HG03025 (cell line): ENCODE results near the gene PLXND1.
"Not testable (repeated sequence)": the region's sequence is repeated elsewhere in the genome, so short reads cannot be mapped to it uniquely, and the experiment has no call there.

Experiments used
- ATAC-seq: cut with Tn5 transposase; IDR thresholded peaks from one replicate; pipeline ENCODE4 v1.9.1; 2021; ENCODE audit warnings: mild to moderate bottlenecking, moderate library complexity; ENCODE audit not compliant: unreplicated experiment, low FRiP score

PLXND1 gene

DNA sequence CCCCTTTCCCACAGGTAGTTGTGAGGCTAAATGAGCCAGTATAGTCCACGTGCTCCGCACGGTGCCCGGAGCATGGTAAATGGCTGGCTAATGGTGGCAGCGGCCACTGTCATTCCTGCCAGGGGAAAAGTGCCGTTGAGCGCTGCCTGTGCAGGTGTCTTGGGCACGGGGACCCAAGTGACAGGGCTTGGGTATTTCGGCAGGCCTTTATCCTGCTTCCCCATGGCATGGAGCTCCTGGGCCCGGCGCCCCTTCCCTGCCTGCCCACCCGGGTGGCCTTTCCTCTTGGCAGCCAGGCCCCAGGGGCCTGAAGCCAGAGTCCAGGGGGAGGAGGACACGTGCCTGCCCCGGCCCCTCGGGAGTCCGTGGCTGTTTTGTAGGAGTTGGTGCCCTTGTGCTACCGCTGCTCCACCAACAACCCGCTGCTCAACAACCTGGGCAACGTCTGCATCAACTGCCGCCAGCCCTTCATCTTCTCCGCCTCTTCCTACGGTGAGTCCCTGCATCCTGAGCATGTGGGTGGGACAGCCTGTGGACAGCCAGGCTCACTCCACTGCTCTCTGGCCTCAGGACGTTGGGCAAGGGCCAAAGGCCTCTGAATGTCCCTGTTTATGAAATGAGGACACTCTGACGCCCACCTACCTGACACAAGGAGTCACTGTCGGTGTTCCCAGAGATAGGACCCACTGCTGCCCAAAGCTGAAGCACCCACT is 91.2 kb downstream of the PLXND1 start:
- ATAC-seq: not testable (repeated sequence)

DNA sequence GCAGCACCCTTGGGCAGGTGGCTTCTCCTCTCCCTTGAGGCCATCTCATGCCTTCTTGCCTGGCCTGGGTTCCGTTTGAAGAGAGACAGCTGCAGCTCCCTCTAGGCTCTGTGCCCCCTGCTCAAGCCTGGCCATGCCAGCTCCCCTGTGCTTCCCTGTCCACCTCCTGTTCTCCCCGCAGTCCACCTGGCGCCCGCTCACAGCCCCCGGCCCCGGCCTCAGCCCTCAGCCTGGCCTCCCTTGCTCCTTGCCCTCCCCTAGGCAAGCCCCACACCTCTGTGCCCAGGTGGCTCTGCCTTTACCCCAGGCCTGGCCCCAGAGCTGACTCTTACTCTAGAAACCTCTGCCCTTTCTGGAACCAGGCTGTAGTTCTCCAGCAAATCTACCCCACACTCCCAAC is 91.9 kb downstream of the PLXND1 start:
- ATAC-seq: no peak

DNA sequence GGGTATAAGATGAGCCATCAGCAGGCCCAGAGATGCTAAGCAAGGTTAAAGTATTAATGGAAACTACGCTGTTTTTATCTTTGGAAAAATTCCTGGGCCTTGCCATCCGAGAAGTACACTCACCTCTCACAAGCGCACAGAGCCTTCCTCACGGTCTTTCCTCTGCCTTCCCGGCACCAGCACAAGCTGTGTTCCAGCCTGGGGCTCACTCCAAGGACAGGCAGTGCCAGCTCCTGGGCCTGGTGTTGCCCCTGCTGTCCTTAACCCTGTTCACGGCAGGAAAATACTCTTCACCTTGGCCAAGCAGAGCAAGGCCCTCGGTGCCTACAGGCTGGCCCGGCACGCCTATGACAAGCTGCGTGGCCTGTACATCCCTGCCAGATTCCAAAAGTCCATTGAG is 92.4 kb downstream of the PLXND1 start:
- no peak for ATAC-seq

DNA sequence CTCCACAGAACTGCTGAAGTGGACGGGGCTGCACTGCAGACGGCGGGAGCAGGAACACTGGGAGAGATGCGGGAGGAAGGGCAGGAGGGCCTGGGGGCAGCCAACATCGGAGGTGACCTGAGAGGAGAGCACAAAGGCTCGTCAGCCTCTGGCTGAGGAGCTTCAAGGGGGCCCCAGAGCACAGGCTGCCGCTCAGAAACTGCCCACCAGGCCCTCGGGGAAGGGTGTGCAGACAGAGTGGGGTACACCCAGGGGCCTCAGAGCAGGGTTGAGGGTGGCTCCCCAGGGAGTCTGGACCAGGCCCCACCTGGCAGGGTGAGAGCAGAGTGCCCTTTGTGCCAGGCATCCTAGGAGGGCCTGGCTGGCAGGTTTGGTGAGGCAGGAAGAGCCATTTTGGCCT is 92.8 kb downstream of the PLXND1 start:
- ATAC-seq: no peak

DNA sequence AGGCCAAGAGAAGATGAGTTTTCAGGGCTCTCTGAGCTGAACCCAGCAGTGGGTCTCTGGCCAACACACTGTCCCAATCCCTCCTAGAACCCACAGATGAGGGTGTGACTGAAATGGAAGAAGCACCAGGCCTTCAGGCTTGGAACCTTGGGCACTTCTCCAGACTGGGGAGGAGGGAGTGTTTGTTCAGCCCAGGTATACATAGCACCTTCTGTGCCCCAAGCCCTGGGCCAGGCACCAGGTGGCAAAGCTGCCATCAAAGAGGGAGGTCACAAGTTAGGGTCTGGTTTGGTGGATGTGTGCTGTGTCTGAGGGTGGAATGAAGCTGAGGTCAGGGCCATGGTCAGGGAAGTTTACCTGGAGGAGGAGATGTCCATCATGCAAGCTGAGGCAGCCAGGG is 93.9 kb downstream of the PLXND1 start:
- no peak for ATAC-seq

DNA sequence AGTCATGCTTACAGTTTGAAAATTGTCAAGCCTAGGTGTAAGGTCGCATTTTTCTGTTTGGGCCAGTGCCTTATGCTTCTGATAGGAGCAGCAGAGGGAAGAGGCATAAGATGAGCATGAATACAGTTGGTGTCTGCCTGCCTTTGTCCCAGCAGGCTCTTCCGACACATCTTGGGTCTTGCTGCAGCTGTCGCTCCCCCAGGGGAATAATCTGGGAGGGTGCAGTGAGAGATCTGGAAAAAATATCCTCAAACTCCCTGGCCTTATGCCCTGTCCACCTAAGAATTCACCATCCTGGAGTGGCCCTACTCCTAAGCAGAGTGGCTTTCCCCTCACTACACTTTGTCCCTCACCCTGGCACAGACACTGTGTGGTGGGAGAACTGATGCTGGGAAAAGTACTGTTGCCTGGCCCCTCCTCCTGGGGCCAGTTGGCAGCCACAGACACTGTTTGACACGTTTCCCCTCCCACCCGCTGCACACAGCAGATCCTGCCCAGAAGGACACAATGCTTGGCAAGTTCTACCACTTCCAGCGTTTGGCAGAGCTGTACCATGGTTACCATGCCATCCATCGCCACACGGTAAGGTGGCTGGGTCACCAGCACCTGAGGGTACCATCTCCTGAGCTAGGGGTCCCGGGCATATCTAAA is 99.2 kb downstream of the PLXND1 start:
- no peak for ATAC-seq

DNA sequence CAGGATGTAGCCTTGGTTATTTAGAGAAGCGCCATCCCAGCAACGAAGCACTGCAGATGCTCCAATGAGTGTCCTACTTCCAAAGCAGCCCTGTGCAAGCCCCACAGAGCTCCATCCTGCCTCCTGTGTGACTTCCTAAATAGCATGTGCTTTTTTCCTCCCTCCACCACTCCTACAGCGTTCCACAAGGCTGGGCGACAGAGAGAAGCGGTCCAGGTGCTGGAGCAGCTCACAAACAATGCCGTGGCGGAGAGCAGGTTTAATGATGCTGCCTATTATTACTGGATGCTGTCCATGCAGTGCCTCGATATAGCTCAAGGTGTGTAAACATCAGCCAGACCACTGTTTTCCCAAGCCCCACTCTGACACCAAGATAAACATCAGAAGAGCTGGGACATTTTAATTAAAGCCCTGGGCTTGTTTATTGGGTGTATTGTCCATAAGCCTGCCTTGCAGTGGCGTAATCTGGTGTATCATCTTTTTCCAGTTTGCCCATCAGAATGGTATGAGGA is 100.2 kb downstream of the PLXND1 start:
- ATAC-seq: no peak

DNA sequence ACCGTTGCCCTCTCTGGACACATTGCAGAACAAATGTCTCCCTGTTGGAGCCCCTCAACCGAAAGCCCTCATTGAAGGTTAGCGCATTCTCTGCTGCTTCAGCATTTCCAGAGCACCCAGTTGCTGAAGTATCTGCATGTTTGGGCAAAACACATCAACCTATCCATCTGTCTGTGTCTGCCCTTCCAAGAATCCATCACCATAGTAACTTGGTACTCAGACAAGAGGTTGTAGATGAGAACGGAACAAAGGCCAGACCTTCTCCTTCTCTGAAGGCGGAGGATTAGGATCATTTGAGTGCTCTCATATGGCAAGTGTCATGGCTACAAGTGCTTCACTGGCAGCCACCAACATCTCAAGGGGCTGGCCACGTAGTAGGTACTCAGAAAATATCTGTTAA is 101.1 kb downstream of the PLXND1 start:
- no peak for ATAC-seq
